DND-41 (cell line): ENCODE results near the gene GRIA1.

Experiments
- EZH2 ChIP-seq: IDR thresholded peaks from 3 replicates; pipeline ENCODE4 v1.6.1; 2012; ENCODE audit warnings: borderline replicate concordance, low read depth, mild to moderate bottlenecking, moderate library complexity, low read length, inconsistent platforms; ENCODE audit not compliant: severe bottlenecking
- TF ChIP-seq, protein P1 (sequence below): IDR thresholded peaks from 2 replicates; pipeline ENCODE4 v1.5.1; 2012; ENCODE audit warnings: borderline replicate concordance, low read length, moderate library complexity, mild to moderate bottlenecking; ENCODE audit not compliant: poor library complexity, severe bottlenecking; ENCODE audit errors: extremely low read depth

GRCh38 chr5:153613672-153614071 lies 123.2 kb downstream of the GRIA1 start:
- TF ChIP-seq, protein P1, sequence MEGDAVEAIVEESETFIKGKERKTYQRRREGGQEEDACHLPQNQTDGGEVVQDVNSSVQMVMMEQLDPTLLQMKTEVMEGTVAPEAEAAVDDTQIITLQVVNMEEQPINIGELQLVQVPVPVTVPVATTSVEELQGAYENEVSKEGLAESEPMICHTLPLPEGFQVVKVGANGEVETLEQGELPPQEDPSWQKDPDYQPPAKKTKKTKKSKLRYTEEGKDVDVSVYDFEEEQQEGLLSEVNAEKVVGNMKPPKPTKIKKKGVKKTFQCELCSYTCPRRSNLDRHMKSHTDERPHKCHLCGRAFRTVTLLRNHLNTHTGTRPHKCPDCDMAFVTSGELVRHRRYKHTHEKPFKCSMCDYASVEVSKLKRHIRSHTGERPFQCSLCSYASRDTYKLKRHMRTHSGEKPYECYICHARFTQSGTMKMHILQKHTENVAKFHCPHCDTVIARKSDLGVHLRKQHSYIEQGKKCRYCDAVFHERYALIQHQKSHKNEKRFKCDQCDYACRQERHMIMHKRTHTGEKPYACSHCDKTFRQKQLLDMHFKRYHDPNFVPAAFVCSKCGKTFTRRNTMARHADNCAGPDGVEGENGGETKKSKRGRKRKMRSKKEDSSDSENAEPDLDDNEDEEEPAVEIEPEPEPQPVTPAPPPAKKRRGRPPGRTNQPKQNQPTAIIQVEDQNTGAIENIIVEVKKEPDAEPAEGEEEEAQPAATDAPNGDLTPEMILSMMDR, result no peak
- no peak for TF ChIP-seq EZH2
